IPS-18c (cell line): ENCODE data around the gene ASF1B.

Experiments
- H3K4me3 ChIP-seq: 2 replicates; pipeline ENCODE4 v1.7.0; 2013; ENCODE audit warnings: low read depth, mild to moderate bottlenecking, low read length, moderate library complexity; ENCODE audit not compliant: insufficient read depth
- H3K9me3 ChIP-seq: one replicate; pipeline ENCODE4 v1.6.1; 2013; ENCODE audit warnings: mild to moderate bottlenecking, low read length, moderate library complexity; ENCODE audit not compliant: control insufficient read depth, insufficient read depth

The ASF1B gene

GRCh38 chr19:14081797-14082674 is 54.4 kb downstream of the ASF1B start:
- H3K9me3 ChIP-seq: no peaks in the 10 kb centered on the region

GRCh38 chr19:14080887-14081796 is 55.2 kb downstream of the ASF1B start:
- no peaks in the 10 kb centered on the region for H3K9me3 ChIP-seq
- peak overlapping the region; percentile 83 for H3K4me3 ChIP-seq

More at GRCh38 chr19:14081797-14082674, 54.4 kb downstream of the ASF1B start:
- peak overlapping the region; percentile 62 for H3K4me3 ChIP-seq

GRCh38 chr19:14078411-14078810 is 58.0 kb downstream of the ASF1B start:
- Histone ChIP-seq H3K9me3 (no peaks in the 10 kb centered on the region), H3K4me3 (no peak overlapping the region)

GRCh38 chr19:14073925-14074838 is 62.2 kb downstream of the ASF1B start:
- H3K4me3 ChIP-seq: peak overlapping the region; percentile 64
- no peaks in the 10 kb centered on the region for H3K9me3 ChIP-seq

- no peaks in the 10 kb centered on the region for H3K9me3 ChIP-seq
- H3K4me3 ChIP-seq: peak overlapping the region; percentile 65
Observed at GRCh38 chr19:14073261-14073924, 63.0 kb downstream of the ASF1B start.

- Histone ChIP-seq H3K4me3 (peak within 1 kb of the TSS; percentile 65), H3K9me3 (no peaks in the 10 kb centered on the region)
Observed at GRCh38 chr19:14072535-14073260, 63.7 kb downstream of the ASF1B start, which contains the start of gene MISP3. MISP3 (plus strand) TSS chr19:14072786; CDS start chr19:14073310, 524 bp downstream.

GRCh38 chr19:14070268-14071050 is 65.9 kb downstream of the ASF1B start:
- no peak overlapping the region for H3K4me3 ChIP-seq
- H3K9me3 ChIP-seq: peaks cover 2% of the 10 kb centered on the region
